Adrenal gland (tissue), 5 donors: ENCODE measurements around the gene OR8G1.
"Not testable (repeated sequence)": the region's sequence is repeated elsewhere in the genome, so short reads cannot be mapped to it uniquely, and the experiment has no call there.

Experiments used
- POLR2A ChIP-seq, 2 donors: fragments of 450-650 bp; IDR thresholded peaks; one replicate each; pipeline ENCODE4 v1.6.1; 2017; ENCODE audit warnings: antibody characterized with exemption in 2 of 2, mild to moderate bottlenecking in 2 of 2, moderate library complexity in 1 of 2
- TF ChIP-seq, protein P1 (sequence below), 6 experiments: fragments of 450-650 bp in 4 of 6; fragments of 200-600 bp in 2 of 6; sonication (generic) in 1 of 6; IDR thresholded peaks; 1 replicate in 5 of 6; 2 replicates in 1 of 6; pipeline versions ENCODE4 v1.5.1 to v1.8.0; 2016 to 2021; ENCODE audit warnings: antibody characterized with exemption in 6 of 6, mild to moderate bottlenecking in 2 of 6, moderate library complexity in 1 of 6
- donor health status: DM: no; HTN: no; CAD: no.

DNA sequence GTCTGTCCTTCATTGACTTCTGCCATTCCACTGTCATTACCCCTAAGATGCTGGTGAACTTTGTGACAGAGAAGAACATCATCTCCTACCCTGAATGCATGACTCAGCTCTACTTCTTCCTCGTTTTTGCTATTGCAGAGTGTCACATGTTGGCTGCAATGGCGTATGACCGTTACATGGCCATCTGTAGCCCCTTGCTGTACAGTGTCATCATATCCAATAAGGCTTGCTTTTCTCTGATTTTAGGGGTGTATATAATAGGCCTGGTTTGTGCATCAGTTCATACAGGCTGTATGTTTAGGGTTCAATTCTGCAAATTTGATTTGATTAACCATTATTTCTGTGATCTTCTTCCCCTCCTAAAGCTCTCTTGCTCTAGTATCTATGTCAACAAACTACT, 9.0 kb downstream of the OR8G1 start:
- TF ChIP-seq, protein P1, sequence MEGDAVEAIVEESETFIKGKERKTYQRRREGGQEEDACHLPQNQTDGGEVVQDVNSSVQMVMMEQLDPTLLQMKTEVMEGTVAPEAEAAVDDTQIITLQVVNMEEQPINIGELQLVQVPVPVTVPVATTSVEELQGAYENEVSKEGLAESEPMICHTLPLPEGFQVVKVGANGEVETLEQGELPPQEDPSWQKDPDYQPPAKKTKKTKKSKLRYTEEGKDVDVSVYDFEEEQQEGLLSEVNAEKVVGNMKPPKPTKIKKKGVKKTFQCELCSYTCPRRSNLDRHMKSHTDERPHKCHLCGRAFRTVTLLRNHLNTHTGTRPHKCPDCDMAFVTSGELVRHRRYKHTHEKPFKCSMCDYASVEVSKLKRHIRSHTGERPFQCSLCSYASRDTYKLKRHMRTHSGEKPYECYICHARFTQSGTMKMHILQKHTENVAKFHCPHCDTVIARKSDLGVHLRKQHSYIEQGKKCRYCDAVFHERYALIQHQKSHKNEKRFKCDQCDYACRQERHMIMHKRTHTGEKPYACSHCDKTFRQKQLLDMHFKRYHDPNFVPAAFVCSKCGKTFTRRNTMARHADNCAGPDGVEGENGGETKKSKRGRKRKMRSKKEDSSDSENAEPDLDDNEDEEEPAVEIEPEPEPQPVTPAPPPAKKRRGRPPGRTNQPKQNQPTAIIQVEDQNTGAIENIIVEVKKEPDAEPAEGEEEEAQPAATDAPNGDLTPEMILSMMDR (IDR thresholded peaks at IDR 0.05) = not testable (repeated sequence)
- TF ChIP-seq POLR2A (IDR thresholded peaks at IDR 0.05) = not testable (repeated sequence)
